HG03139 (cell line): ENCODE measurements around the gene KAZN.

Source experiments
- ATAC-seq: cut with Tn5 transposase; IDR thresholded peaks from one replicate; pipeline ENCODE4 v1.9.1; 2021; ENCODE audit not compliant: unreplicated experiment

KAZN gene

DNA sequence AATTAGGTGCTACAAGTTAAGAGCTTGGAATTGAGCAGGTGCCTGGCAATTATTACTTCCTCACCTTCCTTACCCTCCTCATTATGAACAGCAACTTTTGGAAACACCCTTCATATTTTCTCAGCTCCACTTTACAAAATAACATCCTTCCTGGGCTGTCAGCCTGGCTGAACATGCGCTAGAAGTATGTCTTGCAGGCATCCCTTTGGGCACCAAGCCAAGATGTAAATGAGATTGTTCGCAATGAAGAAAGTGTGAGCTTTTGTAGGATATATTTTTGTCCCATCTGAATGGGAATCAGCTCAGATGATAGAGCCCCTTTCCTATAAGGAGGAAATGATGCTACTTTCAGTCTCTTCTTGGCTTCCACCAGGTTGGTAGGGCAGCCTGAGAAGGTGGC lies 245.9 kb downstream of the KAZN start:
- no peak for ATAC-seq

DNA sequence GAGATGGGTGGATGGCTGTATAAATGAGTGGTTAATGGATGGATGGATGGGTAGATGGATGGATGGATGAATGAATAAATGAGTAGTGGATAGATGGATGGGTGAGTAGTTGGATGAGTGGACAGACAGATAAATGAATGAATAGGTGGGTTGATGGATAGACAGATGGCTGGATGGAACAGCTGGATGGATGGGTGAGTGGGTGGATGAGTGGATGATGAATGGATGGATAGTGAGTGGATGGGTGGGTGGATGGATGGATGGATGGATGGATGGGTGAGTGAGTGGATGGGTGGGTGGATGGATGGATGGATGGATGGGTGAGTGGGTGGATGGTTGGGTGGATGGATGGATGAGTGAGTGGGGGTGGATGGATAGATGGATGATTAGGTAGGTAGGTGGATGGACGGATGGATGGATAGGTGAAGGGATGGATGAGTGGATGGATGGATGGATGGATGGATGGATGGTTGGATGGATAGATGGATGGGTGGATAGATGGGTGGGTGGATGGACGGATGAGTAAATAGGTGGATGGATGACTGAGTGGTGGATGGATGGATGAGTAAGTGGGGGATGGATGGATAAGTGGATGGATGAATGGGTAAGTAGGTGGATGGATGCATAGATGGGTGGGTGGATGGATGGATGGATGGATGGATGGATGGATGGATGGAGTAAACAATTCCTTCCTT lies 246.6 kb downstream of the KAZN start:
- ATAC-seq = no peak

DNA sequence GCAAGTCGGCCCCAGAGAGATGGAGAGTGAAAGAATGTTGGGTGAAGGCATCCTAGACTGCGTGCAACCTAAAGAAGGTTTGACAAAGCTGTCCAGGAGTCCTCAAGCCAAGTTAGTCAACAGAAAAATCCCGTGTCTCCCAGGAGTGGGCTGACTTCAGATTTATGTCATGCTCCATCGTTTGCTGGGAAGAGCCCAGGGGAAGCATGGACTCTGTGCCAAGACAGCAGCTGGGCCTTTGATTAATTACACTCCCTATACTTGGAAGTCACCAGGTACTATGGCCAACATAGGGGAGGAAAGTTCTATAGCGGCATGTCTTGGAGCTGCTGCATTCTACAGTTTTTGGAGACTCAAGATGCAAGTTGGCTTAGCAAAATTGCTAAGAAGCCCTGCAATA lies 247.4 kb downstream of the KAZN start:
- no peak for ATAC-seq

DNA sequence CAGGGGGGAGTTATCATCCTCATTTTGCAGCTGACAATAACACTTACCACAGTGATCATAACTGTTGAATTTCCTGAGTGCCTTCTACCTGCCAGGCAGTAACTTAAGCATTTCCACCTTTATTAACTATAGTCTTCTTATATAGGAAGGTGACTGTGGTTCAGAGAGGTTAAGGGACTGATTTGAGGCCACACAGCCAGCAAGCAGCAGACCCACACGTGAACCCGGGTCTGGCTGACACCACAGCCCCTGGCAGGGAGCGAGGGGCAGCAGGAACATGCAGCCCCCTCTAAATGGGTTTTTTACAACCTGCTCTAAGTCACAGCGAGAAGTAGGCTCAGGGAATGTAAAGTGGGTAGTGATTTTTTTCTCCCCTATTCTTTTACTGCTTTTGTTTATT lies 248.2 kb downstream of the KAZN start:
- no peak for ATAC-seq

- ATAC-seq = no peak
Observed at GRCh38 chr1:14848203-14848602, 249.7 kb downstream of the KAZN start.

DNA sequence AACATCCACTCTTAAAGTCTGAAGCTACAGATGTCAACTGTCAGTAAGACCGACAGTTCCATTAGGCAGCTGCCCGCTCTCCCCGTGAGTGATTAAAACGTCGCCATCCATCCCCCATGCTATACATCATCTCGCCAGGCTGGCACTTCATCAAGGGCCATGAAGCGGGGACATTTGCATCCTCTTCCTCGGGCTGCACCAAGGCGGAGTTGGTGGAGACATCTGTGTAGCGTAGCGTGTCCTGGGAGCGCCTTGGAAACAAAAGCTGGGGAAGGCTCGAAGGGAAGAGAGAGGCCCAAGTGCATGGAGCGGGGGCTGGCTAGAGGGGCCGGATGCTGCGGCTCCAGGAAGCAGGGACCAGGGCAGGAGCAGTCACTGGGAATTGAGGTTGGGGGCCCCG lies 250.1 kb downstream of the KAZN start:
- no peak for ATAC-seq

DNA sequence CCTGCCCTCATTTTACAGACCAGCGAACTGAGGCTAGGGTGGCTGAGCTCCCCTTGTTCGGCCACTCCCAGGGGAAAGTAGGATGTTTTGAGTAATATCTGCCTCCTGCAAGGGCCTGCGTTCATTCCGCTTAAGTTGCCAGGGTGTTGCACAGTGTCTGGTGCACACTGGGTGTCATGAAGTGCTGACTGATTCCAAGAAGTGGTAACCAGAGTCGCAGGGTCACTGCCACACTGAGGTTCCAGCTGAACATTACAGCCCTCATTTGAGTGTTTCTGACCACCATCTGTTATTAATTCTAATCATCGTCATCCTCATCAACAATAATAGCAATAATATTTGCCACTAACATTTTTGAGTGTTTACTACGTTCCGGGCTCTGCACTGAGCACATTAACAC lies 250.6 kb downstream of the KAZN start:
- ATAC-seq = no peak

DNA sequence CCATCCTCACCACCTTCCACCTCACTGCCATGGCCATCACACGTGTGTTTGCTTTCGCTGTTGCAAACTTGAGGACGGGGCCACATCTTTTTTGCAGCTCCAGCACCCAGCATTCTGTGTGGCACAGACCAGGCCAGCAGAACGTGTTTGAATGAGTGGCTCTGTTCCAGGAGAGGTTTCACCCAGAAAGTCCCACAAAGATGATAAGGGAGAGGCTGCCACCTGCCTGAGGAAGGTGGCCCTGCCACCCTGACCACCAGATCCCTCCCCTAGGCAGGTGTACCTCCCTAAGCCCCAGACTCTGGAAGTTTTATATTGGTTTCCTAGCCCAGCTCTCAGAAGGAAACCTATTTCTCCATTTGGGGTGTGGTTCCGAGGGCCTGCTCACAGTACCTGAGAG lies 252.1 kb downstream of the KAZN start:
- ATAC-seq = no peak

DNA sequence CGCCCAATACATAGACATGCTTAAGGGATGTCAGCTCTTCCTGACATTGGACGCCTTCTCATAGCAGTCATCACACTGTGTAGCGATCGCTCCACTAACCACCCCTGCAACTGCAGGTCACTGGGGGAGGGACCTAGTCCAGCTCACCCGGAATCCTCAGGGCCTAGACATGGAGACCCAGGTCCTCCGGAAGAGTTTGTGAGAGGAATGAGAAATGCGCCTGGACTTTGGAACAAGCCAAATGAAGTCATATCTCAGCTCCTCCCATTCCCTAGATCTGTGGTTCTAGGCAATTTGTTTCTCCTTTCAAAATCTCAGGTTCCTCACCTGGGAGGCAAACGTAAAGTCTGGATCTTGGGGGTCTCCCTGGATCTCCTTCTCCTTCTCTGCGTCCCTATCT lies 253.3 kb downstream of the KAZN start:
- ATAC-seq = no peak

DNA sequence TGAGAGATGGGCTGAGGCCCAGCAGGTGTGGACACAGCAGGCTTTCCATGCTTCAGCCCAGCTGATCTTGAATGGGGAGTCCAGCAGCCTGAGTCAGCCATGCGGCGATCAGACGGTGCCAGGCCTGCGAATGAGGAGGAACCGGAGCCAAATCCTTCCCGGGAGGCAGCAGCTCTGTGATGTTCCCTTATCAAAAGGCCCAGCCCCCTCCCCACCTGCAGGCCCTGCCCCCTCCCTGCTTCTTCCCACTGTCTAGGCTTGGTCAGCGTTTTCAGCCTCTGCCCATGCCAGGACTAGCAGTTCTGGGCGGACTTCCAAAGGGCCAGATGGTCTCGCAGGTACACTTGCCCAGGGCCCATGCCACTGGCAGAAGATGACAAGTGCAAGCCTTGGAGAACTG lies 253.8 kb downstream of the KAZN start:
- ATAC-seq = no peak

DNA sequence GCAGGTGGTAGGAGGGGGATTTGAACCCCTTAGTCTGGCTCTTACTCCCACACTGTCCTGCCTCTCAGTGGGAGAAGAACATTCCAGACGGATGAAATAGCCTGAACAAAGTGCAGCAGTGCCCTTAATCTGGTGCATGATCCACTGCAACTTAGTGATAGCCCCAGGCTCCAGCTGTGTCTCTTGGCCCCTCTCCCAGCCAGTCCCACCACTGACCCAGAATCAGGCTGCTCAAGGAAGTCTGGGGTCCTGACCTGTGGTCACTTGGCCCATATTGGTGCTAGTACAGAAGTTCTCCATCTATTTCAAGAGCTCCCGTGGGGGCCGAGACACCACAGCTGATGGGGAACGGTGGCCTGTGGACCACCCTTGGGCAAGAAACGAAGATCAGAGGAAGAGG lies 255.0 kb downstream of the KAZN start:
- ATAC-seq = no peak

DNA sequence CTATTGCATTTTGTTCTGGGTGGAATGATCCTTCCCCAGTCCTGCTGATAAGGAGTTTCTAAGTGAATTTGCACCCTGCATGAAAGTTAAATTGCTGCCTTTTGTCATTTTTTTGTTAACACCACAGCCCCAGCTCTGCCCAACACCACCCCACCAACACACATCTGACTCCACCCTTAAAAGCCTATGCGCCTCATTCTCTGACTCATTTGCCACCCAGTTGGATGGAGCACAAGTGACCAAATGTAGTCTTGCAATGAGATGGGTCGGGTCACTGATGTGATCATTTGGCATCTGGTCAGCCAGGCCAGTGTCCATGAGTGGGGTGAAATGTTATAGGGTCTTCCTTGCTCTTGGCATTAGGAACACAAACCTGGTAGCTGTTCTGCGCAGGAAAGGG lies 256.8 kb downstream of the KAZN start:
- no peak for ATAC-seq

DNA sequence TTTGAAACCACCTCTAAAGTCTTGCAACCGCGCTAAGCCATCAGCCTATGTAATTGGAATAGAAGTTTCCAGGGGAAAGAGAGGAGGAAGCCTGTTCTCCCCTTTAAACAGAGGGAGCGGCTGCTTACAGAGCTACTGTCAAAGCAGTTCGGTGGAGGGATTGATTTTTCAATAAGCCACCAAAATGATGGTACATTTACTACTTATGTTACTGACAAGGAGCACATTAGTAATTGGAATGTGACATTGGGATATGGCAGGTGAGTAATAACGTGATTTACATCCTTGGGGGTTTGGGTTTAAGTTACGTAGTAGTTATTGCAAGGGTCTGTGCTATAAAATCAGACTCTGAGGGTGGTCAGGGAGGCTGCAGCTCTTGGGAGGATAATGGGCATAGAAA lies 257.3 kb downstream of the KAZN start:
- ATAC-seq = no peak

DNA sequence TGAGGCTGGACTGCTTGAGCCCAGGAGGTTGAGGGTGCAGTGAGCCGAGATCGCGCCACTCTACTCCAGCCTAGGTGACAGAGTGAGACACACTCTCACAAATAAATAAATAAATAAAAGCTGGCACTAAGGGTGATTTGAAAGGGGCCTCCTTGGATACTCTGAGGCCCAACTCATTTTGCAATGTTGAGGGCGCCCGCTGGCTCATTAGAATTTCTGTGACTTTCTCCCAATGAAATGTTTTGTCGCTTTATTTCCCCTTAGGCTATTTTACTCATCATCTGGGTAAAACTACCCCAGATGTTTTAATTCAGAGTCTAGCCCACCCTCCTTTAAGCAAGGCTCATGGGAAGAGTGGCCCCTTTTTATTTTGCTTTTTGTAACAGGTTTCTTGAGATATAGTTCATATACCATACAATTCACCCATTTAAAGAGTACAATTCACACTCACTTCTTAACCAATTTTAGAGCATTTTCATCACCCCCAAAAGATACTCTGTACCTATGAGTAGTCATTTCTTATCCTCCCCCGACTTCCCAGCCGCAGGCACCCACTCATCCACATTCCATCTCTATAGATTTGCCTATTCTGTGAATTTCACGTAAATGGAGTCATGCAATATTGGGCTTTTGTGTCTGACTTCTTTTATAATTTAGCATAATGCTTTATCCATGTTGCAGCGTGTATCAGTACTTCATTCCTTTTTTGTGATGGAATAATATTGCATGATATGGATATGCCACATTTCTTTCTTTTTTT lies 259.1 kb downstream of the KAZN start:
- ATAC-seq = no peak

DNA sequence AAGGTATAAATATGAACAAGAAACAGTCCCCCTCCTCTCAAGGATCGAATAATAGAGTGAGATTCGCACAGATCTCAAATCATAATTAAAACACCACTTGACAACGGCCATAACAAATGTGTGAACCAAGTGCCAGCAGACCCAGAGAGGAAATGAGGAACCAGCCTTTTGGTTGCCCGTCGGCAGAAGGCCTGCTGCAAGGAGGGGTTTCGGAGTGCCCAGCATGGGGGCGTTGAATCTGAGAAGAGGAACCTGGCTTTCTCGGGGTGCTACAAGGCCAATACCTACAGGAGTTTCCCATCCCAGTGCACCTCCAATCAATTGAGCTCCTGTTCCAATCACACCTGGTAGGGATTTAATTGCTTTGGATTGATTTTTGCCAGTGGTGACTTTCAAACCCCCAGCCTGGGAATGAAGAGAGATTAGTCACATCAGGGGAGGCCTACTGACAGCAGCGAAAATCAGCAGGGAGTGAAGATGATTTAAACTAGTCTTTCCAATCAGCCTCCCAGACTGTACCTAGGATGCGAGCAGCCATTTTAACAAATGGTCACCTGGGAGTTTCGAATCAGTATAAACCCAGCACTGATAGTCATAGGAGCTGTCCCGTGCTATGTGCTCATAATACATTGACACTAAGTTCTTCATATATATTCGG lies 263.8 kb downstream of the KAZN start:
- no peak for ATAC-seq

GRCh38 chr1:14865106-14865505 lies 266.6 kb downstream of the KAZN start:
- no peak for ATAC-seq

GRCh38 chr1:14866911-14867612 lies 268.6 kb downstream of the KAZN start:
- ATAC-seq = no peak

- no peak for ATAC-seq
Observed at GRCh38 chr1:14869187-14869586, 270.7 kb downstream of the KAZN start.

DNA sequence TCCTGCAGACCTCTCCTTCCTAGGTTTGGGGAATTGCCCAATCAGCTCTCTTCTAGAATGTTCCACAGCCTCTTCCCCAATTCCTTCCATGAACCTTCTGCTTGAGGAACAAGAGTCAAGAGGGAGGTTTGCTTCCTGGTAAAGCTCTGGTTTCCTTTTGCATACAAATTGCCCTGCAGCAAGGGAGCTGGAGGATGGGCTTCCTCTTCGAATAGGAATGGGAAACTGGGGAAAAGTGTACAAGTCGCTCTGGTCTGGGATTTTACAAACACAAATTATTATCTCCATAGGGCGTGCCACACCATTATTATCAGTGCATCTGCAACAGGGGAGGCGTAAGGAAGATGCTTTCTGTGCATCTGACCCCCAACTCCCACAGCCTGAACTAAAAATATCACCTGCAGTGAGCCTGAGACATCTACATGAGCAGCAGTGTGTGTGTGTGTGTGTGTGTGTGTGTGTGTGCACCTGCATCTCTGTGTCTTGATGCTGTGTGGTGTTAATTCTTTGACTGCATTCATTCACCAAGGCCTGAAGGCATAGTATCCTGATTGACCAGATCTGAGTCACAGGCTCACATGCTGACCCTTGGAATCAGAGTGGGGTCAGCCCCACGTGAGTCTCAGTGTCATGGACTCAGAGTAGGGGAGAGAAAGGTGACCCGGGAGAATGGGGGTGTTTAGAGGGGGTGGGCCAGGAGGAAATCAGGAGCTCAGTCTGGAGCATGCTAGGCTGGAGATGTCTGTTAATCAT lies 272.9 kb downstream of the KAZN start:
- ATAC-seq = no peak

DNA sequence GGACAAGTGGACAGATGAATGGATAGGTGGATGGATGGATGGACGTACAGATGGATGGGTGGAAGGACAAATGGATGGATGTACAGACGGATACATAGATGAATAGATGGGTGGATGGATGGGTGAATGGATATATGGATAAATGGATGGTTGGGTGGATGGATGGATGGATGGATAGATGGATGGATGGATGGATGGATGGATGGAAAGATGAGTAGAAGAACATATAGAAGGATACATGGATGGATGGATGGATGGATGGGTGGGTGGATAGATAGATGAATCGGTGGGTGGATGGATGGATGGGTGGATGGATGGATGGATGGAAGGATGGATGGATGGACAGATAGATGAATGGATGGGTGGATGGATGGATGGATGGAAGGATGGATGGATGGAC lies 274.3 kb downstream of the KAZN start:
- ATAC-seq = no peak

DNA sequence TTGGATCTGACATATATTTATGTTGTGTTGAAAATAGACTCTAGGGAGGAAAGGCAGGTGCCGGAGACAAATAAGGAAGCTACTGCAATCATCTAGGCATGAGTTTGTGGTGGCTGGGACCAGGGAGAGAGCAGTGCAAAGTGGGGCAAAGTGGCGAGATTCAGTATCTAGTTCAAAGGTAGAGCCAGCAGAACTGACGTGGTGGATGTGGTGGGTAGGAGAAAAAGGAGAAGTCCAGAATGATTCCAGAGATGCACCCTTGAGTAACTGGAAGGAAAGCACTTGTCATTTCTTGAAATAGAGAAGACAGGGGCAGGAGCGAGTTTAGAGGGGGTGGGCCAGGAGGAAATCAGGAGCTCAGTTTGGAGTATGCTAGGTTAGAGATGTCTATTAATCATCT lies 275.2 kb downstream of the KAZN start:
- ATAC-seq = no peak
